Effector CD4-positive, alpha-beta T cell (primary cell): ENCODE results near the gene ACSM2B. TPM values are rescaled to one million over a fixed set of nuclear protein-coding genes. Genes with fewer than 3 reads are reported as not detected.
"Not testable (repeated sequence)": the region's sequence is repeated elsewhere in the genome, so short reads cannot be mapped to it uniquely, and the experiment has no call there.

Experiments
- DNase-seq: peaks from one replicate; pipeline ENCODE4 v3.0.0-alpha.2; 2020
- total RNA-seq: gene quantifications from one replicate; lab custom pipeline; 2026; lab: John Stamatoyannopoulos, UW

Gene ACSM2B, protein sequence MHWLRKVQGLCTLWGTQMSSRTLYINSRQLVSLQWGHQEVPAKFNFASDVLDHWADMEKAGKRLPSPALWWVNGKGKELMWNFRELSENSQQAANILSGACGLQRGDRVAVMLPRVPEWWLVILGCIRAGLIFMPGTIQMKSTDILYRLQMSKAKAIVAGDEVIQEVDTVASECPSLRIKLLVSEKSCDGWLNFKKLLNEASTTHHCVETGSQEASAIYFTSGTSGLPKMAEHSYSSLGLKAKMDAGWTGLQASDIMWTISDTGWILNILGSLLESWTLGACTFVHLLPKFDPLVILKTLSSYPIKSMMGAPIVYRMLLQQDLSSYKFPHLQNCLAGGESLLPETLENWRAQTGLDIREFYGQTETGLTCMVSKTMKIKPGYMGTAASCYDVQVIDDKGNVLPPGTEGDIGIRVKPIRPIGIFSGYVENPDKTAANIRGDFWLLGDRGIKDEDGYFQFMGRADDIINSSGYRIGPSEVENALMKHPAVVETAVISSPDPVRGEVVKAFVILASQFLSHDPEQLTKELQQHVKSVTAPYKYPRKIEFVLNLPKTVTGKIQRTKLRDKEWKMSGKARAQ
- total RNA-seq = not detected

- DNase-seq = not testable (repeated sequence)
Observed at GRCh38 chr16:20576145-20576544, at the start of gene ACSM2B. Gene ACSM2B, minus strand, starts transcription at chr16:20576367. Its CDS starts 11,522 bp downstream, at chr16:20564845.

GRCh38 chr16:20624882-20625807, 49.0 kb upstream of the ACSM2B start:
- DNase-seq = no peak

DNA sequence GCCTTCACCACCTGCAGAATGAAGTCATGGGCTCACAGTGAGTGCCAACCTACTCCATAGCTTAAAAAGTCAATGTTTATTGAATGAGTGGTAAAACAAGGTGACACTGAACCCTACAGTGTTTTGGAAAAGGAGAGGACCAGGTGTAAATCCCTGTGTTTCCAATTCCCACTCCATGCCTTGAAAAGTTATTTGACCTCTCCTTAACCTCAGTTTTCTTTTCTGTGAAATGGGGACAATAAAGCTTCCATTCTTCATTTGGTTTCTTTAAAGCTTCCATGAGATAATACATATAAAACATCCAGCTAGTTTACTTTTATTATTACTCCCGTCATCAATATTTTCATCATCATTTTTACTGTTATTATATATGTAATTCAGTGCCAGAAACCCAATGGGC, 48.0 kb upstream of the ACSM2B start:
- no peak for DNase-seq

DNA sequence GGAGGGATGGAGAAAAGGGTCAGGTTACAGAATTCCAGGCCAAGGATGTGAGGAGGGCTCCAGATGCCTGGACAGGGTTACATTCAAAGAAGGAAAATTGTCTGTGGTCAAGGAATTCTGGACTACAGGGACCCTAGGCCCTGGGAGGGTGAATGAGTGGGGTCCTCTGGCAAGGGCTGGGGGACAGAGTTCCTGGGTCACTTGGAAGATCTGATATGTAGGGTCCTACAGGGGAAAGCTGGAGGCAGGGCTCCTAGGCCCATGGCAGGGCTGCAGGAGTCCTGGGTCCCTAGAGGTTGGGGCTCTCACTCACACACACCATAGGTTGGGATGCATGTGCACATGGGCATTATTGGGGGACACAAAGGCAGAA, 46.3 kb upstream of the ACSM2B start:
- DNase-seq = no peak

DNA sequence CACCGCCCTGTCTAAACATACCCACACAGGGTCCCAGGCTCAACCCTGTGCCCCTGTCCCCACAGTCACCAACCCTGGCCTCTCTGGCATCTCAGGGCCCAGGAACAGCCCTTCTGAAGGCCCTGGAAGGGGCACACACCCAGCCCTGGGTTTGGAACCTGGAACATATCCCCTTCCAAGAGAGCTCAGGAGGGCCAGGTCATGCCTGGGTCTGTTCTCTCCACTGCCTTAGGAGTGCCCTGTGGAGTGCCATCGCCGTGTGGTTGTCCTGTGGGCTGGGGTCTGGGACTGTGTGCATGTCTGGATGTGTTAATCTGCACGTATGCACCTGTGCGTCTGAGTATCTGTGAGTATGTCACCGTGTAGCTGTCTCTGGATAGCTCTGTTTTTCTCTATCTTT, 45.2 kb upstream of the ACSM2B start:
- no peak for DNase-seq

DNA sequence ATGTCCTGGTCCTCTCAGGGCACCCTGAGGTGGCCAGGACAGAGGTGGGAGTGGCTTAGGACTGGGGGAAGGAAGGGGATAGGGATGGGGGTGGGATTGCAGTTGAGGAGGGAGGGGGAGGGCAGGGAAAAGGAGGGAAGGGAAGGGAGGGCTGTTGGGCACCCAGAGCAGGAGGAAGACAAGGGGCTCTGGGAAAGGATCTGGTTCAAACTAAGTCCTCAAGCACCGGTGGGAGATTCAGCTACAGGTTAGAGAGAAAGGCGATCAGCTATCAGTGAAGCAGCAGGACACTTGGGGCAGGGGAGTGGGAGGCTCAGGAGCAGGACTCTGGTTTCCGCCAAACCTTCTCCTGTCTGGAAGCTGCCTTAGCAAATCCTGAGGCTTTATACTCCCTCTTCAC, 44.6 kb upstream of the ACSM2B start:
- no peak for DNase-seq

DNA sequence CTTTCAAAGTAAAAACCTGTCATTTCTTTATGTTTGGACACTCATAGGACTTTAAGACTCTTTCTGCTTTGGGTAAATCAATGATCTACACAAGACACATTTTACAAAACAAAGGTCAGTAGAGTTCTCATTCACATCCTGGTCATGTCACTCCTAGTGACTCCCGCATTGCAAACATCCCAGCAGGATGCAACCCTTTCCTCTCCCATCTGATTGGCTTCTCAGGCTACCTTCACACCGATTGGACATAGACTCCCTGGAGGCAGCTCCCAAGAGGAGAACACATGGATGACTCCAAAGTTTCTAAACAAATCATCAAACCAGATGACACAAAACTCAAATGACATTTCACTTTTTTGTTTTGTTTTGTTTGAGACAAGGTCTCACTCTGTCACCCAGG, 43.8 kb upstream of the ACSM2B start:
- no peak for DNase-seq

- no peak for DNase-seq
Observed at GRCh38 chr16:20617271-20617670, 41.1 kb upstream of the ACSM2B start.

DNA sequence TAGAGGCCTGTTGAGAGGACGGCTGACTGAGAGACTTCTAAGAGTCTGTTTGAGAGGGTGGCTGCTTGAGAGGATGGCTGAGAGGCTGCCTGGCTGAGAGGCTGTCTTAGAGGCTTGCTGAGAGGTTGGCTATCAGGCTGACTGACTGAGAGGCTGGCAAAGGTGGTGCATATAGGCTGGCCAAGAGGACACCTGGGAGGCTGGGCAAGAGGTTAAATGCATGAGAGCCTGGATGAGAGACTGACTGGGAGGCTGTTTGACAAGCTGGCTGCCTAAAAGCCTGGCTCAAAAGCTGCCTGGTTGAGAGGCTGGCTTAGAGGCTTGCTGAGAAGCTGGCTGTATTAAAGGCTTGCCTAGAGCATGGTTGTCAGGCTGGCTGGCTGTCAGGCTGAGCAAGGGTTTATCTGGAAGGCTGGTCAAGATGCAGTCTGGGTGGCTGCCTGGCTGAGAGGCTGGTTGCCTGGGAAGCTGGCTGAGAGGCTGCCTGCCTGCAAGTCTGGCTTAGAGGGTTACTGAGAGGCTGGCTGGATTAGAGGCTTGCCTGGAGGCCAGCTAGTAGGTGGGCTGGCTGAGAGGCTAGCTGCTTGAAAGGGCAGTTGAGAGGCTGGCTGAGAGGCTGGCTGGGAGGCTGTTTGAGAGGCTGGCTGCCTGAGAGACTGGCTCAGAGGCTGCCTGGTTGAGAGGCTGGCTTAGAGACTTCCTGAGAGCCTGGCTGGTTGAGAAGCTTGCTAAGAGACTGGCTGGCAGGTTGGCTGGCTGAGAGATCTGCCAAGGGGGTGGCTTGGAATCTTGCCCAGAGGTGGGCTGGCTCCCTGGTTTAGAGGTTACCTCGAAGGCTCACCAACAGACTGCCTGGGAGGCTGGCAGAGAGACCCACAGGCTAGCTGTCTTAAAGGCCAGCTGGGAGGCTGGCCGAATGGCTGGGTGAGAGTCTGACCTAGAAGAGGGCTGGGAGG, 38.3 kb upstream of the ACSM2B start:
- DNase-seq = no peak

DNA sequence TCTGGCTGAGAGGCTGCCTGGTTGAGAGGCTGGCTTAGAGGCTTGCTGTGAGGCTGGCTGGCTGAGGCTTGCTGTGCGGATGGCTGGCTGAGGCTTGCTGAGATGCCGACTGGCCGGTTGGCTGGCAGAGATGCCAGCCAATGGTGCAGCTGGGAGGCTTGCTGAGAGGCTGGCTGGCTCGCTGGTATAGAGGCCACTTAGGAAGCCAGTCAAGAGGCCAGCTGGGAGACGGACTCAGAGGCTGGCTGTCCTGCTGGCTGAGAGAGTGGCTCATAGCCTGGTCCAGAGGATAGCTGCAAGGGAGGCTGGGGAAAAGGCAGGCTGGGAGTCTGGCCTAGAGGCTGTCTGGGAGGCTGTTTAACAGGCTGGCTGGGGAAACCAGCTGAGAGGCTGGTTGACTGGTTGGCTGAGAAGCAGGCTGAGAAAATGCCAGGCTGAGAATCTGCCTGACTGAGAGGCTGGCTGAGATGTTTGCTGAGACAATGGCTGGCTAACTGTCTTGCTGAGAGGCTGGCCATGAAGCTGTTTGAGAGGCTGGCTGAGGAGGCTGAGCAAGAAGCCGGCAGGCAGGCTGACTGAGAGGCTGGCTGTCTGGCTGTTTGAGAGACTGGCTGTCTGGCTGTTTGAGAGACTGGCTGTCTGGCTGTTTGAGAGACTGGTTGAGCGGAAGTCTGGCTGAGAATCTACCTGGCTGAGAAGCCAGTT, 37.5 kb upstream of the ACSM2B start:
- no peak for DNase-seq

DNA sequence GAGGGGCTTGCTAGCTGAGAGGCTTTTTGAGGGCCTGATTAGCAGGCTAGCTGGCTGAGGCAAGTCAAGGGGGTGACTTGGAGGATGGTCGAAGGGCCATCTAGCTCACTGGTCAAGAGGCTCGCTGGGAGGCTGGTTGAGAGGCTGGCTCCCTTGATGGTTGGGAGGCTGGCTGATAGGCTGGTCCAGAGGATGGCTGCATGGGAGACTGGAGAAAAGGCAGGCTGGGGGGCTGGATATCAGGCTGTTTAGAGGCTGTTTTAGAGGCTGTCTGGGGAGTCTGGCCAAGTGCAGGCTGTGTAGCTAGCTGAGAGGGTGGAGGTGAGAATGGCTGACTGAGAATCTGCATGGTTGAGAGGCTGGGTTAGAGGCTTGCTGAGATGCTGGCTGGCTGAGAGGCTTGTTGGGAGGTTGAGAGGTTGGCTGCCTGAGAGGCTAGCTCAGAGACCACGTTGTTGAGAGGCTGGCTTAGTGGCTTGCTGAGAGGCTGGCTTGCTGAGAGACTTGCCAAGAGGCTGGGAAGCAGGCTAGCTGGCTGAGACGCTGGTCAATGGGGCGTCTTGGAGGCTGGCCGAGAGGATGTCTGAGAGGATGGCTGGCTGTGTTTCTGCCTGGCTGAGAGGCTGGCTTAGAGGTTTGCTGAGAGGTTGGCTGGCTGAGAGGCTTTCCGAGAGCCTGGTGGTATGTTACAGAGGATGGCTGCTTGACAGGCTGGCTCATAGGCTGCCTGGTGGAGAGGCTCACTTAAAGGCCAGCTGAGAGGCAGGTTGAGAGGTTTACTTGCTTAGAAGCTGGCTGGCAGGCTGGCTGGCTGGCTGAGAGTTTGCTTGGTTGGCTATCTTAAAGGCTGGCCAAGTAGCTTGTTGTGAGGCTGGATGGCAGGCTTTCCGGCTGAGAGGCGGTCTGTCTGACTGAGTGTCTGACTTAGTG, 36.6 kb upstream of the ACSM2B start:
- DNase-seq = no peak

DNA sequence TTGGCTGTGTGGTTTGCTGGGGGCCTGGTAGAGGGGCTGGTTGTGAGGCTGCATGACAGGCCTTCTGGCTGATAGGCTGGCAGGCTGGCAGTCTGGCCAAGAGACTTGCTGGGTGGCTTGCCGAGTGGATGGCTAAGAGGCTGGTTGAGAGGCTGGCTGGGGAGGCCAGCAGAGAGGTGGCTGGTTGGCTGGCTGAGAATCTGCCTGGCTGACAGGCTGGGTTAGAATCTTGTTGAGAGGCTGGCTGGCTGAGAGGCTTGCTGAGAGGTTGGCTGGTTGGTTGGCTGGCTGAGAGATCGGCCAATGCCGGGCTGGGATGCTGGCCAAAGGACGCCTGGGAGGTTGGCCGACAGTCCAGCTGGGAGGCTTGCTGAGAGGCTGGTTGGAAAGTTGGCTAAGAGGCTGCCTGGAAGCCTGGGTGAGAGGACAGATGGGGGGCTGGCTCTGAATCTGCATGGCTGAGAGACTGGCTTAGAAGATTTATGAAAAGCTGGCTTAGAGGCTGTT, 35.9 kb upstream of the ACSM2B start:
- DNase-seq = no peak

GRCh38 chr16:20611350-20611902, 35.3 kb upstream of the ACSM2B start:
- DNase-seq = no peak

GRCh38 chr16:20610892-20611349, 34.8 kb upstream of the ACSM2B start:
- no peak for DNase-seq

DNA sequence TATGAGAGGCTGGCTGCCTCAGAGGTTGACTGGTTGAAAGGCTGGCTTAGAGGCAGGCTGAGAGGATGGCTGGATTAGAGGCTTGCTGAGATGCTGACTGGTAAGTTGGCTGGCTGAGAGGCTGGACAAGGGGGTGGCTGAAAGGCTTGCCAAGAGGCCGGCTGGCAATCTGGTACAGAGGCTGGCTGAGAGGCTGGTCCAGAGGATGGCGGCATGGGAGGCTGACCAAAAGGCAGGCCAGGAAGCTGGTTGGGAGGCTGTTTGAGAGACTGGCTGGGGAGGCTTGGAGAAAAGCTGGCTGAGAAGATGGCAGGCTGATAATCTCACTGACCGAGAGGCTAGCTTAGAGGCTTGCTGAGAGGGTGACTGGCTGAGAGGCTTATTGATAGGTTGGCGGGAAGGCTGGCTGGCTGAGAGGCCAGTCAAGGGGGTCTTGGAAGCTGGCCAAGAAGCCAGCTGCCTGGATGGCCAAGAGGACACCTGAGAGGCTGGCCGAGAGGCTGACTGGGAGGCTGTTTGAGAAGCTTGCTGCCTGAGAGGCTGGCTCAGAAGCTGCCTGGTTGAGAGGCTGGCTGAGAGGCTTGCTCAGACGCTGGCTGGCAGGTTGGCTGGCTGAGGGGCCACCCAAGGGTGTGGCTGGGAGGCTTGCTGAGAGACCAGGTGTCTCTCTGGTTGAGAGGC, 34.2 kb upstream of the ACSM2B start:
- no peak for DNase-seq

GRCh38 chr16:20602205-20602604, 26.0 kb upstream of the ACSM2B start:
- not testable (repeated sequence) for DNase-seq

DNA sequence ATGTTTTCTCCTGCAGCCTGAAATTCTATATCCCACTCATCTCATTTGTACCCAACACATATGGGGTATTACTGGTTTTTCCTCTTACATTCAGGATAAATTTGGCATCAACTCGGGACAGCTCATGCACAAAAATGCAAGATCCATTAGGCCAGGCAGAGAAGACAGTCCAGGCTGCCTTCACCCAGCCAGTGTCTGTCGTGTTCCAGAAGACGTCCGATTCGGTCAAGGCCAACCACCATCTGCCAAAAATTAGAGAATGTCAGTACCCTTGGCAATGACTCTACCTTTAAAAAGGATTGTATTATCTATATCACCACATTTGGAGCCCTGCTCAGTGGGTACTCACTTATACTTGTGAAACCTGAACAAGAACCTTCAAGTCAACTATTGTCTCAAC, 23.3 kb upstream of the ACSM2B start:
- DNase-seq = not testable (repeated sequence)

GRCh38 chr16:20598832-20599469, 22.8 kb upstream of the ACSM2B start:
- no peak for DNase-seq

GRCh38 chr16:20595694-20596093, 19.5 kb upstream of the ACSM2B start:
- DNase-seq = not testable (repeated sequence)
